Panc1 (cell line): ENCODE measurements around the gene IL13.

Source experiments
- POLR2AphosphoS5 ChIP-seq: IDR thresholded peaks from 2 replicates; pipeline ENCODE4 v1.6.1; 2012; ENCODE audit warnings: mild to moderate bottlenecking, low read depth, low read length, moderate library complexity
- TF ChIP-seq, protein P1 (sequence below): fragments of 450-650 bp; IDR thresholded peaks from 2 replicates; pipeline ENCODE4 v1.5.1; 2017; ENCODE audit warnings: mild to moderate bottlenecking
- TF ChIP-seq, protein P2 (sequence below), 2 experiments: IDR thresholded peaks; 2 replicates each; pipeline ENCODE4 v1.6.1; 2011 to 2012; ENCODE audit warnings: low read depth in 2 of 2, control low read depth in 1 of 2, low read length in 1 of 2, mild to moderate bottlenecking in 1 of 2, moderate library complexity in 1 of 2; ENCODE audit not compliant: insufficient read depth in 1 of 2

DNA sequence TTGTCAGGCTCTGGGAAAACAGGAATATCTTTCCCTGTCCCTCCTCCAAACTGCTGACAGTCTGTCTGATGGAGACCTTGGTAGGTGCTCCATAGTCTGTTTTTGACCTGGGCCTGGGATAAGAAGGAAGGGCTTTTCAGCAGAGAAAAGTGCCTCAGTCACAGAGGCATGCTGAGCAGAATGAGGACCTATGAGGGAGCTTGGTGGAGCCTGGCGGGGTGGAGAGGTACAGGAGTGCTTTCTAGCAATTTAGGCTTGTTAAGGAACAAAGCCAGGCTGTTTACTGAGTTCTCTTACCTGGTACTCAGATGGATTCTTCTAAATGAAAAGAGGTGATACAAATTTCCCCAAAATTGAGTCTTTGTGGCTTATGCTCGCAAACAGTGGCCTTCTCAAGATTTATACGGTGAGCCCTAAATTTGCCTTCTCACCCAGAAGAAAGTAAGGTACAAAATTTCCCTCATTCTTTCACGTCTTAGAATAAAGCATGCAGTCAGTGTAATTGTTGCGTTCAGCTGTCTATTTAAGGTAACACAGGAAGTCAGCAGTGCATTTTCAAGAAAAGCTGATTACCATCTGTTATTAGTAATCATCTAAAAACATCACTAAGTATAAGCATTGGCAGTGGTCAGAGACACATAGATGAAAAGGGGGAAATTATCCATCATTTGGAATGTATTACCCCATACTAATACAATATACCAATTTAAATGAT, 28.6 kb upstream of the IL13 start:
- TF ChIP-seq, protein P1, sequence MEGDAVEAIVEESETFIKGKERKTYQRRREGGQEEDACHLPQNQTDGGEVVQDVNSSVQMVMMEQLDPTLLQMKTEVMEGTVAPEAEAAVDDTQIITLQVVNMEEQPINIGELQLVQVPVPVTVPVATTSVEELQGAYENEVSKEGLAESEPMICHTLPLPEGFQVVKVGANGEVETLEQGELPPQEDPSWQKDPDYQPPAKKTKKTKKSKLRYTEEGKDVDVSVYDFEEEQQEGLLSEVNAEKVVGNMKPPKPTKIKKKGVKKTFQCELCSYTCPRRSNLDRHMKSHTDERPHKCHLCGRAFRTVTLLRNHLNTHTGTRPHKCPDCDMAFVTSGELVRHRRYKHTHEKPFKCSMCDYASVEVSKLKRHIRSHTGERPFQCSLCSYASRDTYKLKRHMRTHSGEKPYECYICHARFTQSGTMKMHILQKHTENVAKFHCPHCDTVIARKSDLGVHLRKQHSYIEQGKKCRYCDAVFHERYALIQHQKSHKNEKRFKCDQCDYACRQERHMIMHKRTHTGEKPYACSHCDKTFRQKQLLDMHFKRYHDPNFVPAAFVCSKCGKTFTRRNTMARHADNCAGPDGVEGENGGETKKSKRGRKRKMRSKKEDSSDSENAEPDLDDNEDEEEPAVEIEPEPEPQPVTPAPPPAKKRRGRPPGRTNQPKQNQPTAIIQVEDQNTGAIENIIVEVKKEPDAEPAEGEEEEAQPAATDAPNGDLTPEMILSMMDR = no peak
- TF ChIP-seq POLR2AphosphoS5 = no peak
- TF ChIP-seq, protein P2, sequence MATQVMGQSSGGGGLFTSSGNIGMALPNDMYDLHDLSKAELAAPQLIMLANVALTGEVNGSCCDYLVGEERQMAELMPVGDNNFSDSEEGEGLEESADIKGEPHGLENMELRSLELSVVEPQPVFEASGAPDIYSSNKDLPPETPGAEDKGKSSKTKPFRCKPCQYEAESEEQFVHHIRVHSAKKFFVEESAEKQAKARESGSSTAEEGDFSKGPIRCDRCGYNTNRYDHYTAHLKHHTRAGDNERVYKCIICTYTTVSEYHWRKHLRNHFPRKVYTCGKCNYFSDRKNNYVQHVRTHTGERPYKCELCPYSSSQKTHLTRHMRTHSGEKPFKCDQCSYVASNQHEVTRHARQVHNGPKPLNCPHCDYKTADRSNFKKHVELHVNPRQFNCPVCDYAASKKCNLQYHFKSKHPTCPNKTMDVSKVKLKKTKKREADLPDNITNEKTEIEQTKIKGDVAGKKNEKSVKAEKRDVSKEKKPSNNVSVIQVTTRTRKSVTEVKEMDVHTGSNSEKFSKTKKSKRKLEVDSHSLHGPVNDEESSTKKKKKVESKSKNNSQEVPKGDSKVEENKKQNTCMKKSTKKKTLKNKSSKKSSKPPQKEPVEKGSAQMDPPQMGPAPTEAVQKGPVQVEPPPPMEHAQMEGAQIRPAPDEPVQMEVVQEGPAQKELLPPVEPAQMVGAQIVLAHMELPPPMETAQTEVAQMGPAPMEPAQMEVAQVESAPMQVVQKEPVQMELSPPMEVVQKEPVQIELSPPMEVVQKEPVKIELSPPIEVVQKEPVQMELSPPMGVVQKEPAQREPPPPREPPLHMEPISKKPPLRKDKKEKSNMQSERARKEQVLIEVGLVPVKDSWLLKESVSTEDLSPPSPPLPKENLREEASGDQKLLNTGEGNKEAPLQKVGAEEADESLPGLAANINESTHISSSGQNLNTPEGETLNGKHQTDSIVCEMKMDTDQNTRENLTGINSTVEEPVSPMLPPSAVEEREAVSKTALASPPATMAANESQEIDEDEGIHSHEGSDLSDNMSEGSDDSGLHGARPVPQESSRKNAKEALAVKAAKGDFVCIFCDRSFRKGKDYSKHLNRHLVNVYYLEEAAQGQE (IDR thresholded peaks at IDR 0.05; ENCODE audit: insufficient read depth in 1 of 2, low read depth in 2 of 2, low read length in 1 of 2) = no peak
